GM19463 (cell line): ENCODE results near the gene LGALS9C.
"Not testable (repeated sequence)": the region's sequence is repeated elsewhere in the genome, so short reads cannot be mapped to it uniquely, and the experiment has no call there.

Experiments
- ATAC-seq: cut with Tn5 transposase; IDR thresholded peaks from one replicate; pipeline ENCODE4 v1.9.1; 2021; ENCODE audit warnings: mild to moderate bottlenecking, moderate library complexity; ENCODE audit not compliant: unreplicated experiment

Gene LGALS9C

DNA sequence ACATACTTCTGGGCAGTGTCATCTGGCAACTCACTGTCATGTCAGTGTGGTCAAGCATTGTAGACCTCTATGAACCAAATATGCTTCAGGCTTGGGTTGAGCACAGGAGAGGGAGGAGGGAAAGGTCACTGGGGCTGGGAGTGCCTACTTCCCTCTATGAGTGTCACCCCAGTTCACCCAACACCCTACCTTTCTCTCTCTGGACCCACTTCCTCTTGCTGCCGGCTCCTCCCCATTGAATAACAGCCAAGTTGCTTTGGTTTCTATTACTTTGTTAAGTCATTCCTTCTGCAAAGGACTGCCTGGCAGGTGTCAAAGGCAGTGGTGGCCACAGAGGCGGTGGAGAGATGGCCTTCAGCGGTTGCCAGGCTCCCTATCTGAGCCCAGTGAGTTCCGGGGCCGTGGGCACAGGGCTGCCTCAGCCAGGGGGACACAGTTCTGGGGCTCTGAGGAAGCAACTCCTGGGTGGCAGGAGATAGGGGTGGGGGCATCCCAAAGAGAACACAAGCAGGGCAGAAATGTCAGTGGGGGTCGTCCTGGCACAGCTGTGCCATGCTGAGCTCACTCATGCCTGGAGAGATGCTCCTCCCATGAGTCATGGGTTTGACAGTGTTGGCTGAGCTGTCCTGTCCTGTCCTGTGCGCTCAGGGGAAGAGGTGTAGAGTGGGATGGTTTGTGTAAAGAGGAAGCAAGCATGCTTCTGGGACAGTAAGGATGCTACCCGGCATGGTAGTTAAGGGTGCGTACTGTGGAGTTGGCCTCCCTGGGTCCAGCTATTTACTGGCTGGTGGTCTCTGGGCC, at the start of gene LGALS9C:
LGALS9C (plus strand) TSS at position 282 of the 801 bp plus-strand sequence; CDS start at position 348, 66 bp downstream.
- peak; percentile 79 for ATAC-seq

DNA sequence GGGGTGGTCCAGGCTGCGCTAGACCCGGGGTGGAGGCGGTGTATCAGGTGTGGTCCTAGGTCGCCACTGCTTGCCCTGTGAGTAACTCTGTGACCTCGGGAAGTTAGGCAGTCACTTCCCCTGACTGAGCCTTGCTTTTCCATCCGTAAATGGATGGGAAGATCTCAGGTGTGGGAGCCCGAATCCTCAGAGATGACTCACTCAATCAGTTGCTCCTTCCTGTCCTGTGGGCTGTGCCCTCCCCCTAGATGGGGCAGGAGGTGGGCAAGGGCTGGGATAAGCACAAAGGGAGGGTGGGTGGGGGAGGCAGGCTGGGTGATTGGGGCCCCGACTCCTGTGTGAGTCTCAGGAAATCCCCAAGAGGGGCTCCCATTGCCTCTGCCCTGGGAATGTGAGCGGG, 44.4 kb upstream of the LGALS9C start:
- not testable (repeated sequence) for ATAC-seq

DNA sequence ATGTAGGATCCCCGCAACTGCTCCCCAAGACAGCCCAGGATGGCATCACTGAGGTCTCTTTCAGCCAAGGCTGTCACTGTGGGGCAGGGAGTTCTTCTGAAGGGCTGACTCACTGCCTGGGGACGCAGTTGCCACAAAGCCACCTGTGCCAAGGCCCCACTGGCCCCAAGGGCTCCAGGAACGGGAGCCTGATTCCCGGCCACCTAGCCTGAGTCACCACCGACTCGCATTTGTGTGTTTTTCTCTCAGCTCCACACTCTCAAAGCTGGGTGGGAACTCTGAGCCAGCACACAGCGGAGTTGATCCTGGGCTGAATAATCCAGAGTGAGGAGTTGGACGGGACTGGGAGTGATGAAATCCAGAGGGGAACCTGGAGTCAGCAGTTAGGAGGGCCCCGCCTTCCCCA, 37.1 kb upstream of the LGALS9C start:
- not testable (repeated sequence) for ATAC-seq

DNA sequence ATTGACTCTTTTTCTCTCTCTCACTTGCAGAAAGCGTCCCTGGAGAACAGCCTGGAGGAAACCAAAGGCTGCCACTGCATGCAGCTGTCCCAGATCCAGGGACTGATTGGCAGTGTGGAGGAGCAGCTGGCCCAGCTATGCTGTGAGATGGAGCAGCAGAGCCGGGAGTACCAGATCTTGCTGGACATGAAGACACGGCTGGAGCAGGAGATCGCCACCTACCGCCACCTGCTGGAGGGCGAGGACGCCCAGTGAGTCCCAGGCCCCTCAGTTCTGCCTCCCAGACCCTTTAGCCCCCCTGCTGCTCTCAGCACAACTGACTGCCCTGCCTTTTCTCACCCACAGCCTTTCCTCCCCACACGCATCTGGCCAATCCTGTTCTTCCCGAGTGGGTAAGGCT, 34.5 kb upstream of the LGALS9C start:
- not testable (repeated sequence) for ATAC-seq

DNA sequence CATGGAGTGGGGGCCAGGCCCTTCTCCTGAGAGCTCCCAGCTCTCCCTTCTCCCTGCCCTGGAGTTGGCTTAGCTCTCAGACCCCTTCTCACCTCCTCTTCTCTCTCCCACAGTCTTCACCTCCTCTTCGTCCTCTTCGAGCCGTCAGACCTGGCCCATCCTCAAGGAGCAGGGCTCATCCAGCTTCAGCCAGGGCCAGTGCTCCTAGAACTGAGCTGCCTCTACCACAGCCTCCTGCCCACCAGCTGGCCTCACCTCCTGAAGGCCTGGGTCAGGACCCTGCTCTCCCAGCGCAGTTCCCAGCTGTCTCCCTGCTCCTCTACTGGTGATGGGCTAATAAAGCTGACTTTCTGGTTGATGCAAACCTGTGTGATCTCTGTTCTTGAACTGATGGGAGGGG, 34.1 kb upstream of the LGALS9C start:
- not testable (repeated sequence) for ATAC-seq

DNA sequence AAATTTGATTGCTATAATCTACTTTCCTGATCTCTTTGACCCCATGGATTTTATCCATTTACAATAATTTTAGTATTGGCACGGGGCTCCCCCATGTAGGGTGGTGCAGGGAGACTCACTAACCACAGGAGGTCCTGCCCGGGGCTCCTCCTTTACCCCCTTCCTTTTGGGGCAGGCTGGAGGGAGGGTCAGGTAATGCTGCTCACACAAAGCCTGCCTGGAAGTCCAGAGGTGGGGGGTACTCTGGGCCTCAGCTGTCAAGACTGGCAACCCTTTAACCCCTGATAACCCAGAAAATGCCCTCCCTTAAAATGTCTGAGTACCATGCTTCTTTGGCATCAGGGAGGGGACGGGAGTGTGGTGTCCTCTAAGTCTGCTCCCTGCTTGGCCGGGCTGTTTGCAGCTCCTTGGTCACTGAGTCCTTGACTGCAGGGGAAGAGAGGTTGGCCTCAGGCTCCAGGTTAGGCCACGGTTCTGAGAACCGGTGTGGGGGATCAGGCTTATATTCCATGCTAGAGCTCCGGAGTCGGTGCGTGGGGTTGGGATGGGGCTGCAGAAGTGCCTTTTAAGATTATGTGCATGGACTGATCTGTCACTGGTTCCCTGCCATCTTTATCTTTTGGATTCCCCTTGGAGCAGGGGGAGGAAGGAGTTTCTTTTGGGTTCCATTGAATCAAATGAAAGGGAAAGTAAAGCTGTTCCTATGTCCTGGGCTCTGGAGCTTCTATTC, 28.9 kb upstream of the LGALS9C start:
- not testable (repeated sequence) for ATAC-seq

DNA sequence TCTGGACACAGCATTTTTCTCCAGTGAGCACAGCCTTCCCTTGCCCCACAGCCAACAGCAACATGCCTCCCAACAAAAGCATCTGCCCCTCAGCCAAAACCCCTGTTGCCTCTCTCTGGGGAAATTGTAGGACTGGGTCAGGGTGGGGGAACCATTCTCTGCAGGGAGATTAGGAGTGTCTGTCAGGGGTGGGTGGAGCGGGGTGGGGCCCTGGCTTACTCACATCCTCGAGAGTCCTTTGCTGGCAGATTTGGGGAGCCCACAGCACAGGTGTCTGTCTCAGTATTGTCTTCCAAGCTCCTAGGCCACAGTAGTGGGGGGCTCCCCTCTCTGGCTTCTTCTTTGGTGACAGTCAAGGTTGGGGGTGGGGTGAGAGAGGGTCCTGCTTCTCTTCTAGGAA, 28.3 kb upstream of the LGALS9C start:
- ATAC-seq, result not testable (repeated sequence)

DNA sequence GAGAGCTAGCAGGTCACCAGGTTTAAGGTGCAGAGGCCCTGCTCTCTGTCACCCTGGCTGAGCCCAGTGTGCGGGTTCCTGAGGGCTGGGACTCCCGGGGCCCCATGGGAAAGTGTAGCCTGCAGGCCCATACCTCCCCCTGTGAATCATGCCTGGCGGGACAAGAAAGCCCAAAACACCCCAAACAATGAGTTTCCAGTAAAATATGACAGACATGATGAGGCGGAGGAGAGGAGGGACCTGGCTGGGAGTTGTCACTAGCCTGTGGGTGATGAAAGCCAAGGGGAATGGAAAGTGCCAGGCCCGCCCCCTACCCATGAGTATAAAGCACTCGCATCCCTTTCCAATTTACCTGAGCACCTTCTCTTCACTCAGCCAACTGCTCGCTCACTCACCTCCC, 26.8 kb upstream of the LGALS9C start:
- ATAC-seq, result not testable (repeated sequence)

DNA sequence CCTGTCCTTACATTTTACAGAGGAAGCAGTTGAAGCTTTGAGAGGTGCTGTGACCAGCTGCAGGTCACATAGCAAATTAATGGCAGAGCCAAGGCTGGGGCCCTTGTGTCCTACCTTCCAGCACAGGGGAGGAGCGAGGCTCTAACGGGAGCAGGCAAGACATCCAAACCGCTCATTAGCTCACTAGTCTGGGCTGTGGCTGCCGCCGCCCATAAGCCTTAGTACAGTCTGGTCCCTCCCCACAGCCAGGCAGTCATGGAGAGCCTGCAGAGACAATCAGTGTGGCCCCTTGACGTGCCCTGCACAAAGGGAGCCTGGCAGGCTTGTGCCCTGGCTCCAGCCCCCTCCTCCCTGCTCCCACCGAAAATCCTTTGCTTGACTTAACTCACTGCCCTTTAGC, 25.6 kb upstream of the LGALS9C start:
- not testable (repeated sequence) for ATAC-seq

DNA sequence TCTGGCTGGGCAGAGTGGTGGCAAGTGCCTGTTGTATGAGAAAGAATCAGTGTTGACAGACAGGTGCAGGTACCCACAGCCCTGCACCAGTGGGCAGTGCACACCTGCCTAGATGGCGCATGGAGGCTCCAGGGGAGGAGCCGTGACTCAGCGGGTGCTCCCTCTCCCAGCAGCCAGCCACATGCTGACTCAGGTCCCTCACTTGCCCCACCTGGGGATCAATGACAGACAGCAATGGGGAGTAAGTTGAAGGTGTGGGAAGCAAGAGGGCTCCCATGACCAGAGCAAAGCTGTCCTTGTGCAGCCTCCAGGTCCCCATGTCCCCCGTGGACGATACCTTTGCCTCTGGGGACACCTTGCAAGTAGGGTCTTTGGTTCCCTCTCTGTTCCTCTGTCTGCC, 24.6 kb upstream of the LGALS9C start:
- not testable (repeated sequence) for ATAC-seq

DNA sequence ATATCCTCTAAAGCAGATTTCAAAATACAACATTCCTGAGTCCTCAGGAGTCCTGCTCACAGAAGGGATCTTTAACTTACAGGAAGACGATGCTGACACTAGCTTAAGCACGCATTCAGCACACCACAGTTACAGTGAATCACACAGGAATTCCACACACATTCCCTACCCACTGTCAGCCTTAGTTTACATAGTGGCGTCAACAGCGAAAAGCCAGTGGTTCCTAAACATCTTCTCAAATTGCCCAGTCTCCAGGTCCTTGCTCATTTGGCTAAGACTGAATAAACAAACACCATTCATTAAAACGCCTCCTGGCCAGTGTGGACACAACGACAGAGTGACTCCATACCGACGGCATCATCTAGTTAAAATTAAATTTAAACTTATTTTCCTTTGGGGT, 17.6 kb upstream of the LGALS9C start:
- not testable (repeated sequence) for ATAC-seq

DNA sequence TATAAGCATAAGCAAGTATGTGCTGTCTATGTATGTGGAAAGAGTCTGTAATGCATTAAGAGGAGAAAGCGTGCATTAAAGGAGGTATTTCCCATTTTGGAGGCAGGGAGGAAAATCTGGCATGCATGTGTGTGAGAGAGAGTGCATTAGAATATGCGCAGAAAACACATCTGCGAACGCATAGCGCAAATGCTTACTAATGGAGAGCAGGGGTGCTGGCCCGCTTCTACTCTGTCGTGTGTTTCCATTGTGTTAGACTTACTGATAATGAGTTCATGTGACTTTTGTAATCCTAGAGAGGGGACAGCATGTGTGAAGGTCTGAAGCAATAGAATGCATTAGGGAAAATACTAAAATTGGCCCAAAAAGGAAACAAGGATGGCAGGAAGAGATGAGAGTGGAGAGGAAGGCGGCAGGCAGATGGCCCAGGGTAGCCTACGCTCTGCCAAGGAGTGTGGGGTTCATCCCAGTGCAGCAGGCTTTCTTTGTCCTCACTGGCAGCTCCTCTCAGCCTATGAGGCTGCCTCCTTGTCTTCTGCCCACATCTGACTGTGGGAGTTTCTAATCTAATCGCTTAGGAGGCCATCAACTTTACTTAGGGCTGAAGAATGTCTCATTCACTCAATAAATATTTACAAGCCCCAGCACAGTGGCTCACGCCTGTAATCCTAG, 12.6 kb upstream of the LGALS9C start:
- not testable (repeated sequence) for ATAC-seq

DNA sequence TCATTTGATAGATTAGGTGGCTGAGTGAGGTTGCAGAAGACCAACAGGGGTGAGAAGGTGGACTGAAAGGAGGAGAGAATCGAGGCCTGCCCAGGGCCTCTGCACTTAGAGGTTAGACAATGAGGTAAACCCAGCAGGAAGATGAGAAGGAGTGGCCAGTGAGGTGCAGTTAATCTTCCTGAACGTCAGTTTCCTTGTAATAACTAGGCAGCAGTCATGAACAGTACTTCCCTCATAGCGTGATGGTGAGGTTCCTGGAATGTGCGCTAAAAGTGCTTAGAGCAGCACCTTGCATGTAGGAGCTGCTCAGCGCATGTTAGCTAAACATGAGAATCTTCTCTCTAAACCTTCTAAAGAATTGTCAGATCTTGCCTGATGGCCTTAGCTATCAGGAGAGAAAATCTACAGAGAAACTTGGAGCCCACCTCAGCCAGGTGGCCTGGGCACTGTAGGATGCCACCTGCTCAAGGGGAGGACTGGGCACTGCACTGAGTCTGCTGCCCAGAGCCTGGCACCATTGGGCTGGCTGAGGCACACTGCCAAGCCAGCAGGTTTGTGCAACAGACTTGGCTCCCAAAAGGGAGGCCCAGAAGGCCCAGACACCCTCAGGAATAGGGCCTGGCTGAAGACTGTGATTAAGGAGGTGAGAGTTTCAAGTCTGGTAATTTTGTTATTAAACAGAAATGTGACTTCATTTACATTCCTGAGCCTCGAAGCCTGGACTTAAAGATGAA, 10.2 kb upstream of the LGALS9C start:
- ATAC-seq, result not testable (repeated sequence)

DNA sequence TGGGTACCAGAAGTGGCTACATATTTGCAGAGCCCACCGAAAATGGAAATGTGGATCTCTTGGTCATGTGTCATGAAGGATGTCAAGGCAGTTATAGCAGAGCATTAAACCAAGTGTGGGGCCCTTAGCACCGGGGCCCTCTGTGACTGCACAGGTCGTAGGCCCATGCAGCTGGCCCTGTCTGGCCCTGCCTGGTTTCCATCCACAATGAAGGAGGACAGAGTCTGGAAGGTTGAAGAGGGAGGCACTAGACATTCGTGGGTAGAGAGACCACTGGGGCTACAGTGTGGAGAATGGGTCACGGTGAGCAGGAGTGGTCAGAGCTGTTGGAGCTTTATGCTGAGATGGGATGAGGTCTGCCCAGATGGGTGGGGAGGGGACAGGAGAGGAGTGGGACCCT, 9.6 kb upstream of the LGALS9C start:
- ATAC-seq, result not testable (repeated sequence)

DNA sequence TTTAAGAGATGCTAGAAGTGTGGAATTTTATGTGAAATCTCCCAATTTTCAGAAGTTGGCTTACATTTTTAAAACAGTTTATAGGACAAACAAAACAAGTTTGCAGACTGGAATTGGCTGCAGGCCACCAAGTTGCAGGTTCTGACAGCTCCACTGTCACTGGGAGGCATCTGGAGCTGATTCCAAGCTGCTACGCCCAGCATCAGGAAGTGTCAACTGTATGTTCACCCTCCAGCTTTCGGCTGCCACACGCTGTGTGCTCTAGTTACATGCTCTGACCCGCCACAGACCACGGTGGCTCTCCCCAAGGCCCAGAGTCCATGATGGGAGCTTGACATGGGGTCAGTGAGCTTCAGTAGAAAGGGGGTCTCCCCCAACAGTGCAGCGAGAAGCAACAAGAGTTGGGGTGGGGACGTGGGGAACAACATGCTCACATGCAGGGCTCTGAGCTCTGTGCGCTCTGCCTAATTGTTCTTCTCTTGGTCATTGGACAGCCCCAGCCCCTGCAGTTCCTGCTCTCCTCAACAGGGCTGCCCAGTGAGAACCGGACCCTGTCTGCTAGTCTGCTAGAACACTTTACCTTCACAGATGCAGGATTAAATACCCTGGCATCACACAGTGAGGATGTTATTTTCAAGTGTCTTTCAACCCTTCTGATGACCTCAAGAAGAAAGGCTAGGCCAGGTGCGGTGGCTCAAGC, 8.0 kb upstream of the LGALS9C start:
- not testable (repeated sequence) for ATAC-seq

DNA sequence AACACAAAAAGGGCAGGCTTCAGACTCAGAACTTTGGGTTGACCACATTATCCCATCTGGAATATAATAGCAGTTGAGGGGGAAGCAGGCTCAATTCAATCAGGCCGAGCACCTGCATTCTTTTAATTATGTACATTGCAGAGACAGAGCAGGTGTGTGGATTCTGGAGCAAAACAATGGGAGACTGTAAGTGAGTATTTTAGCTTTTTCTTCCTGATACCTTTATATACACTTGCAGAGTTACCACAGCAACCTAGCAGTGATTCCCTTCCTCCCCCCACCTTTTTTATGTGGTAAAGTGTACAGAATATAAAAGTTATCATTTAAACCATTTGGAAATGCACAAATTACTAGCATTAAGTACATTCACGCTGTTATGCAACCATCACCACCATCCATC, 6.8 kb upstream of the LGALS9C start:
- ATAC-seq, result not testable (repeated sequence)

DNA sequence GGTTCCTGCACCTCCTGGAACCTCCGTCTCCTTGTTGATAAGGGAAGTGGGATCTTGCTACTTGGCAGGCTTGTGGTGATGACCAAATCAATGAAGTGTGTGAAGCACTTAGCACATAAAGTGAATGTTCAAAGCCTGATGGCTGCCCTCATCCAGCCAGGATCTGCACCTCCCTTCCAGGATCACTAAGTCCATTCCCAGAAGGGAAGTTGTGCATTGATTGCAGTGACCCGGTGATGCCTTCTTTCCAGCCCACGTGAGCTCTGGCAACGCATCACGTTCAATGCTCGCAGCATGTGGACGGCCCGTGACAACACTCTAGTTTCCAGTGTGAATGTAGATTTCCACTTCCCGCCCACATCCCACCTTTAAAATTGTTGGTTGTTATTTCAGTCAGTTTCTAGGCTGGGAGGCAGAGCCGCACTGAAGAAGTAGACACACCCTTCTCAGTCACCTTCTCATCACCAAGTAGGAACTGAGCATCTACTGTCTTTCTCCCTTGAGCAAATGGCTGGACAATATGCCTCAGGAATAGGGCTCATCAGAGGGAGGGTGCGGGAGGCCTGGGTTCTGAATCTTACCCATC, 6.2 kb upstream of the LGALS9C start:
- ATAC-seq, result not testable (repeated sequence)

DNA sequence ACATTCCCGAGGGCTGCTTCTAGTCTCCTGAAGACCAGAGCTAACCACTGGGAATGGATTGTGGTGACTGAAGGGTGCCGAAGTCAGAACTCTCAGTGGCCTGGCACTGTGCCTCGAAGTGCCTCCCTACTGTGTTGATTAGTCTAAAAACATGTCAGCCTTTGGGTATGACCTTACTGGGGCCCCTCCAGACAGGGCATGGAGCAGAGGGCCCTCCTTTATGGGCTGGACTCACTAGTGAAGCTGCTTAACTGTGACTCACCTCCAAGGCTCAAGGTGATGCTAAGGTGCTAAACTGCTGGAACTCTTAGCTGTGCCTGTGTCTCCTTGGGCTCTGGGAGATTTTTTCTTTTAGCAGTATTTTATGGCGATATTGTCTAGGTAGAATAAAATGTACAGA, 2.6 kb upstream of the LGALS9C start:
- not testable (repeated sequence) for ATAC-seq

DNA sequence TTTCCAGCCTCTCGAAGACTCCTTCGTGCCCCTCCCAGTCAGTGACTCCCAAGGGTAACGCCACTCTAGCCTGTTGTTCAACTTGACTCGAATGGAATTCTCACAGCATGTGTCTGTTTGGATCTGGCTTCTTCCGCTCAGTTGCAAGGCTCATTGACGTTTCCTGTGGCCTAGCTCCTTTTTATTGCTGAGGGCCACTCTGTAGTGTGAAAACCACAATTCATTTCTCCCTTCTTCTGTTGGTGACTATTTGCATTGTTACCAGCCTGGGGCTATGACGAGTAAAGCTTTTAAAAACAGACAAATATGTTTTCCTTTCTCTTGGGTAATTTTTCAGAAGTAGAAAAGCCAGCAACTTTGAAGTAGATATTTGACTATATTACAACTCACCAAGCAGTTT, 1.8 kb upstream of the LGALS9C start:
- not testable (repeated sequence) for ATAC-seq

DNA sequence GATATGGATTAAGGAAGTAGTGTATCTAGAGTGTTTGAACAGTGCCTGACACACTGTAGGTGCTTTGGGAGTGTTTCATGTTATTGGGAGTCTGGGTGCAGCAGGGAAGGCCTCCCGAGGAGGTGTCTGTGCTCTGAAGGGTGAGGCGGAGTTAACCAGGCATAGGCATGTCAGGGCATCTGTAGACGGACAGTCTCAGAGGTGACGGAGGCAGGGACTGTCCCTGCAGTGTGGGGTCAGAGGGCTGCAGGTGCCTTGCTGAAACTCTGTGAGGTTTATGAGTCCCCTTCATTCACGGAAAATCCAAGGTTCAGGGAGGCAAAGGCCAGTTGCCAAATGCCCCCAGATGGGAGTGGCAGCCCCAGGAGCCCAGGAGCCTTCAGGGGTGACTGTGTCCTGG, 778 bp downstream of the LGALS9C start:
- ATAC-seq, result not testable (repeated sequence)
